RWPE2 (cell line): Measurements from ENCODE around the gene PCDH20.
"Not testable (repeated sequence)": the region's sequence is repeated elsewhere in the genome, so short reads cannot be mapped to it uniquely, and the experiment has no call there.

ENCODE experiments used
- ATAC-seq: fragments of 200-7000 bp; cut with Tn5 transposase; 3 replicates; pipeline ENCODE4 v1.9.1; 2021; ENCODE audit warnings: low read depth
- DNase-seq: peaks from one replicate; pipeline ENCODE4 v3.0.0-alpha.2; 2020; ENCODE audit warnings: low spot score
- H3K27ac ChIP-seq: fragments of 450-650 bp; 2 replicates; pipeline ENCODE4 v1.5.1; 2017; ENCODE audit warnings: mild to moderate bottlenecking; ENCODE audit not compliant: poor library complexity, severe bottlenecking
- H3K27me3 ChIP-seq: fragments of 250-450 bp; sonication (Bioruptor Pico); 2 replicates; pipeline ENCODE4 v1.5.1; 2021; ENCODE audit warnings: mild to moderate bottlenecking, moderate library complexity; ENCODE audit not compliant: insufficient read depth, poor library complexity, severe bottlenecking
- H3K36me3 ChIP-seq: fragments of 250-450 bp; sonication (Bioruptor Pico); 2 replicates; pipeline ENCODE4 v1.5.1; 2020; ENCODE audit warnings: low read depth, mild to moderate bottlenecking, moderate library complexity
- H3K4me1 ChIP-seq: fragments of 250-450 bp; sonication (Bioruptor Pico); 2 replicates; pipeline ENCODE4 v1.5.1; 2021; ENCODE audit warnings: mild to moderate bottlenecking, moderate library complexity; ENCODE audit not compliant: insufficient read depth, poor library complexity, severe bottlenecking
- H3K4me3 ChIP-seq: fragments of 250-450 bp; sonication (Bioruptor Pico); 2 replicates; pipeline ENCODE4 v1.5.1; 2021; ENCODE audit warnings: mild to moderate bottlenecking, moderate library complexity; ENCODE audit not compliant: severe bottlenecking
- H3K9me3 ChIP-seq: fragments of 250-450 bp; sonication (Bioruptor Pico); 2 replicates; pipeline ENCODE4 v1.5.1; 2021; ENCODE audit warnings: mild to moderate bottlenecking, moderate library complexity; ENCODE audit not compliant: severe bottlenecking
- TF ChIP-seq, protein P1 (sequence below): fragments of 450-650 bp; IDR thresholded peaks from one replicate; pipeline ENCODE4 v1.5.1; 2017; ENCODE audit warnings: mild to moderate bottlenecking, moderate library complexity; ENCODE audit not compliant: poor library complexity, severe bottlenecking

PCDH20 gene

DNA sequence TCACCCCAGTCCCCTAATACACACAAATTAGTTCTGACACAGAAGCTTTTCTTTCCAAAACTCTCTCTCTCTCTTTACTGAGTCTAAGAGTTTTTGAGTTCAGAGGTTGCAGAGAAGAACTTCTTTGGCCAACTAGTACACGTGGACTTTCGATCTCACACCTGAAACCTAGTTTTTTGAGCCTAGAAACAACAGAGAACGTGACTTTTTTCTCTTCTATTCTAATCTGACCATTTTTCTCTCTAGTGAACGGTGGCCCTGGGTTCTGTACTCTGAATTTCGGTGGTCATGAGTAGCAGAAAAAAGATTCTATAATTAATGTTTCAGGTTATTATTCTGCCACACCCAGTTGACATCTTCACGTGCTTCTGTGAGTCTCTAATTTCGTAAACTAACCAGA, 24.2 kb downstream of the PCDH20 start:
- Histone ChIP-seq H3K4me1 (no peaks in the 10 kb centered on the region), H3K27ac (no peak overlapping the region), H3K4me3 (no peak overlapping the region), H3K36me3 (no peaks in the 10 kb centered on the region), H3K27me3 (peaks cover 4% of the 10 kb centered on the region), H3K9me3 (no peaks in the 10 kb centered on the region)
- TF ChIP-seq, protein P1, sequence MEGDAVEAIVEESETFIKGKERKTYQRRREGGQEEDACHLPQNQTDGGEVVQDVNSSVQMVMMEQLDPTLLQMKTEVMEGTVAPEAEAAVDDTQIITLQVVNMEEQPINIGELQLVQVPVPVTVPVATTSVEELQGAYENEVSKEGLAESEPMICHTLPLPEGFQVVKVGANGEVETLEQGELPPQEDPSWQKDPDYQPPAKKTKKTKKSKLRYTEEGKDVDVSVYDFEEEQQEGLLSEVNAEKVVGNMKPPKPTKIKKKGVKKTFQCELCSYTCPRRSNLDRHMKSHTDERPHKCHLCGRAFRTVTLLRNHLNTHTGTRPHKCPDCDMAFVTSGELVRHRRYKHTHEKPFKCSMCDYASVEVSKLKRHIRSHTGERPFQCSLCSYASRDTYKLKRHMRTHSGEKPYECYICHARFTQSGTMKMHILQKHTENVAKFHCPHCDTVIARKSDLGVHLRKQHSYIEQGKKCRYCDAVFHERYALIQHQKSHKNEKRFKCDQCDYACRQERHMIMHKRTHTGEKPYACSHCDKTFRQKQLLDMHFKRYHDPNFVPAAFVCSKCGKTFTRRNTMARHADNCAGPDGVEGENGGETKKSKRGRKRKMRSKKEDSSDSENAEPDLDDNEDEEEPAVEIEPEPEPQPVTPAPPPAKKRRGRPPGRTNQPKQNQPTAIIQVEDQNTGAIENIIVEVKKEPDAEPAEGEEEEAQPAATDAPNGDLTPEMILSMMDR: no peak
- no peak for DNase-seq
- ATAC-seq: no peak

DNA sequence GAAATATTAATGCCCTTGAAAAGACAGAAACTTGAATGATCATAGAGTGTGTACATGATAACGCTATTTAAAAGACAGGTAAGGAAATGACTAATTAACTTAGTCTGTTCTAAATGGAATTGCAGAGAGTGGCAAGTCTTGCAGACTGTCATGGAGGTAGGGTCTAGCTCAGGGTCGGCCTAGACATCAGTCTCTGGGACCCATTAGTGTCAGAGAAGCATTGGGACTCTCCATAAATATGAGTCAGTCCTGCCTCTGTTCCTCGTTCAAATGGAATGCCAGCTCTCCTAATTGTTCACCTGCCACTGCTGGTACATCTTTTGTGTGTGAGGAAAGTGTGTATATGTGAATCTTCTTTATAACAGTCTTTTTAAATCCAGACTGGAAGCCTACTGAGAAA, 28.0 kb downstream of the PCDH20 start:
- no peak overlapping the region for H3K27ac ChIP-seq
- TF ChIP-seq, protein P1: no peak
- no peaks in the 10 kb centered on the region for H3K36me3 ChIP-seq
- H3K4me1 ChIP-seq: no peaks in the 10 kb centered on the region
- no peaks in the 10 kb centered on the region for H3K9me3 ChIP-seq
- H3K4me3 ChIP-seq: no peak overlapping the region
- ATAC-seq: no peak
- DNase-seq: no peak
- peaks cover 4% of the 10 kb centered on the region for H3K27me3 ChIP-seq

DNA sequence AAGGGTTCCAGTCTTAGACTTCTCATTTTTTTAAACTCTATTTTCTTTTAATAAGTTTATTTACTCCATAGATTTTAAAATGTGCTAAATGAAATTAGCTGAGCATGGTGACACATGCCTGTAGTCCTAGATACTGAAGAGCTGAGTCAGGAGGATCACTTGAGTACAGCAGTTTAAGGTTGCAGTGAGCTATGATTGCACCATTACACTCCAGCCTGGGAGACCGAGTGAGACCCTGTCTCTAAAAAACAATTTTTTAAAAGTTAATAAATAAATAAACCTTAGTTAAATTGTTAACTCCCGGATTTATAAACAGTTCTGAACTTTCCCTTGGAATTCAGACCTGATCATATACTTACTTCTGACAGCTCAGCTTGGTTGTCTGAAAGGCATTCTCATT, 32.5 kb downstream of the PCDH20 start:
- Histone ChIP-seq H3K4me1 (no peaks in the 10 kb centered on the region), H3K27me3 (no peaks in the 10 kb centered on the region), H3K4me3 (no peak overlapping the region), H3K9me3 (no peaks in the 10 kb centered on the region), H3K27ac (no peak overlapping the region), H3K36me3 (no peaks in the 10 kb centered on the region)
- DNase-seq: no peak
- TF ChIP-seq, protein P1: no peak
- no peak for ATAC-seq

DNA sequence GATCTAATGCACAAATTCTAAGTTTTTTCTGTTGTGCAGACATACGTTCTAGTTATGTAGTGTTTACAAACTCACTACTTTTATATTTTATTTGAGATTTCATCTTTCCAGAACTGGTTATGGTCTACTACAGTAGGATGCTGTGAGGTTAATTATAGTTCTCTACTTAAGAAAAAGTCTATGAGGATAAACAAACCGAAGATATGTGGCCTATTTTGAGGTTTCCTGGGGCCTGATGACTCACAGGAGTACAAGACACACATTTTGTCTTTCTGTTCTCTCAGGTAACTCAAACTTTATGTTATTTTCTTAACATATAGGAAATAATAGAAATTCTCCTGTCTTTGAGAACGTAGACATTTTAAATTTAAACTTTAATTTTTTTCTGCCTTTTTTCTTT, 45.1 kb downstream of the PCDH20 start:
- no peak for DNase-seq
- H3K9me3 ChIP-seq: no peaks in the 10 kb centered on the region
- TF ChIP-seq, protein P1: no peak
- no peak for ATAC-seq
- H3K4me1 ChIP-seq: no peaks in the 10 kb centered on the region
- no peaks in the 10 kb centered on the region for H3K27me3 ChIP-seq
- H3K36me3 ChIP-seq: no peaks in the 10 kb centered on the region
- H3K27ac ChIP-seq: no peak overlapping the region
- no peak overlapping the region for H3K4me3 ChIP-seq

DNA sequence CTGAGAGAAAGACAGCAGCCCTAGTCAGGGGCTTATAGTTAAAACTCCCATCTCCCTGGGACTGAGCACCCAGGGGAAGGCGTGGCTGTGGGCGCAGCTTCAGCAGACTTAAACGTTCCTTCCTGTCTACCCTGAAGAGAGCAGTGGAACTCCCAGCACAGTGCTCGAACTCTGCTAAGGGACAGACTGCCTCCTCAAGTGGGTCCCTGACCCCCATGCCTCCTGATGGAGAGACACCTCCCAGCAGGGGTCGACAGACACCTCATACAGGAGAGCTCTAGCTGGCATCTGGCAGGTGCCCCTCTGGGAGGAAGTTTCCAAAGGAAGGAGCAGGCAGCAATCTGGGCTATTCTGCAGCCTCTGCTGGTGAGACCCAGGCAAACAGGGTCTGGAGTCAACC, 51.0 kb downstream of the PCDH20 start:
- H3K27me3 ChIP-seq, H3K4me1 ChIP-seq, ATAC-seq, H3K4me3 ChIP-seq, DNase-seq, H3K27ac ChIP-seq, H3K36me3 ChIP-seq, H3K9me3 ChIP-seq: not testable (repeated sequence)
